Measurements from ENCODE around the gene KANK4.

GRCh38 chr1:62304975-62305374 lies 14.3 kb downstream of the KANK4 start:
- TF ChIP-seq CTCF (IDR thresholded peaks at IDR 0.05) = no peak
- TF ChIP-seq POLR2A (IDR thresholded peaks at IDR 0.05) = no peak

All from uterus (tissue), 2 donors.